Measurements from ENCODE around the gene GAL. TPM values are rescaled to one million over a fixed set of nuclear protein-coding genes. Genes with fewer than 3 reads are reported as not detected.

GAL gene
- total RNA-seq, 1 experiment from 2014 or later: 65.2 TPM

DNA sequence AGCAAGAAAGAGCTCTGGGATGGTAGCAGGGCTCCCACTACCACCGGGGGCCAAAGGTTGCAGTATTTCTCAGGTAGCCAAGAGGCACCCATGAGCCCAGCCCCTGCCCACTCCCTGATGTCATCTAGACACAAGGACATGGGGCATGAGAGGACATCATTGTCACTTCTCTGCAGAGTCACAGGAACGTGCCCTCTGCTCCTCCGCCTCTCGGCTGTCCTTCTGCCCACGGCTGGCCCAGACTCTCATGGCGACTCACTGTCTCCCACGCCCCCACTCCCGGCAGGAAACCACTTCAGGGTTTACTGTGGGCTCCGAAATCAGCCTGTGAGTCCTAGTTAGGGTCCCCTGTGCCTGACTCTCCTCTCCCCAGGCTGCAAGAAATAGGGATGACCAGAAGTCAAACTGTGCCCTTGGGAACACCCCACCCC is 1.8 kb upstream of the GAL start:
- Histone ChIP-seq H3K14ac (ENCODE audit: insufficient read depth, low read length) (no peak overlapping the region), H3K27me3 (ENCODE audit: insufficient read depth, low read length) (peaks cover 18% of the 10 kb centered on the region; the same call in 1 of the 2 replicates), H3K23me2 (ENCODE audit: insufficient read length, low read depth, low read length, poor library complexity, severe bottlenecking) (peaks cover 6% of the 10 kb centered on the region), H2BK5ac (ENCODE audit: insufficient read length, low read length) (no peak overlapping the region), H4K5ac (ENCODE audit: insufficient read length, low read depth, low read length) (no peak overlapping the region), H2AK5ac (ENCODE audit: insufficient read length, low read length) (no peak overlapping the region), H2AFZ (ENCODE audit: low read length) (no peak overlapping the region), H3K79me1 (ENCODE audit: insufficient read depth, low read depth, low read length, poor library complexity, severe bottlenecking) (no peaks in the 10 kb centered on the region), H2BK15ac (ENCODE audit: low read depth, low read length) (no peak overlapping the region), H3T11ph (ENCODE audit: low read length) (no peak overlapping the region), H3K56ac (ENCODE audit: insufficient read length, low read depth, low read length) (no peak overlapping the region), H3K18ac (ENCODE audit: insufficient read length, low read depth, low read length) (no peak overlapping the region), H4K8ac (replicated peaks; ENCODE audit: insufficient read length, low read depth, low read length) (no peak overlapping the region), H3K9me3 (ENCODE audit: control insufficient read depth, low read depth, low read length) (no peaks in the 10 kb centered on the region), H3K4me1 (ENCODE audit: insufficient read depth, low read length) (no peaks in the 10 kb centered on the region), H3K79me2 (ENCODE audit: insufficient read depth, low read length) (no peaks in the 10 kb centered on the region), H3K23ac (ENCODE audit: insufficient read length, low read depth, low read length) (no peak overlapping the region), H2BK12ac (ENCODE audit: insufficient read length, low read depth, low read length) (no peak overlapping the region), H3K4ac (ENCODE audit: low read depth, low read length) (no peak overlapping the region), H4K91ac (ENCODE audit: insufficient read length, low read depth, low read length) (no peak overlapping the region), H3K4me2 (ENCODE audit: insufficient read depth, insufficient read length, low read length) (no peak overlapping the region), H3K27ac (ENCODE audit: insufficient read length, low read depth, low read length) (no peak overlapping the region), H4K20me1 (ENCODE audit: control insufficient read depth, insufficient read depth, insufficient read length) (no peaks in the 10 kb centered on the region), H2BK20ac (ENCODE audit: low read depth, low read length, poor library complexity, severe bottlenecking) (no peak overlapping the region), H2BK120ac (ENCODE audit: low read depth, low read length, poor library complexity, severe bottlenecking) (no peak overlapping the region), H3K9ac (ENCODE audit: extremely low read depth, insufficient read length, low read length) (no peak overlapping the region)
- Mint-ChIP-seq H3K4me3 (no peak overlapping the region), H3K27ac (peak overlapping the region in 2 of 3 experiments; percentile 40 to 79; a peak in 2 of 7 replicates), H3K36me3 (ENCODE audit: insufficient read depth in 1 of 3, low read depth in 3 of 3) (peaks cover 0 to 20% (median 14%) of the 10 kb centered on the region in 3 experiments; a peak in 6 of 7 replicates), H3K27me3 (ENCODE audit: low read depth) (peaks cover 48% of the 10 kb centered on the region), H3K9me3 (no peaks in the 10 kb centered on the region), H3K4me1 (peaks cover 21% of the 10 kb centered on the region in 2 experiments)
- no CpG with 5 or more reads among the region's 9 CpGs for WGBS (ENCODE audit: extremely low coverage, insufficient read length, low lambda C conversion rate)
- TF ChIP-seq, protein P1, sequence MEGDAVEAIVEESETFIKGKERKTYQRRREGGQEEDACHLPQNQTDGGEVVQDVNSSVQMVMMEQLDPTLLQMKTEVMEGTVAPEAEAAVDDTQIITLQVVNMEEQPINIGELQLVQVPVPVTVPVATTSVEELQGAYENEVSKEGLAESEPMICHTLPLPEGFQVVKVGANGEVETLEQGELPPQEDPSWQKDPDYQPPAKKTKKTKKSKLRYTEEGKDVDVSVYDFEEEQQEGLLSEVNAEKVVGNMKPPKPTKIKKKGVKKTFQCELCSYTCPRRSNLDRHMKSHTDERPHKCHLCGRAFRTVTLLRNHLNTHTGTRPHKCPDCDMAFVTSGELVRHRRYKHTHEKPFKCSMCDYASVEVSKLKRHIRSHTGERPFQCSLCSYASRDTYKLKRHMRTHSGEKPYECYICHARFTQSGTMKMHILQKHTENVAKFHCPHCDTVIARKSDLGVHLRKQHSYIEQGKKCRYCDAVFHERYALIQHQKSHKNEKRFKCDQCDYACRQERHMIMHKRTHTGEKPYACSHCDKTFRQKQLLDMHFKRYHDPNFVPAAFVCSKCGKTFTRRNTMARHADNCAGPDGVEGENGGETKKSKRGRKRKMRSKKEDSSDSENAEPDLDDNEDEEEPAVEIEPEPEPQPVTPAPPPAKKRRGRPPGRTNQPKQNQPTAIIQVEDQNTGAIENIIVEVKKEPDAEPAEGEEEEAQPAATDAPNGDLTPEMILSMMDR (conservative IDR thresholded peaks at IDR 0.05): no peak
- DNase-seq: no peak
